Measurements from ENCODE around the gene SYTL4.

GRCh38 chrX:100645106-100645505 lies 86.8 kb downstream of the SYTL4 start:
- TF ChIP-seq, protein P1, sequence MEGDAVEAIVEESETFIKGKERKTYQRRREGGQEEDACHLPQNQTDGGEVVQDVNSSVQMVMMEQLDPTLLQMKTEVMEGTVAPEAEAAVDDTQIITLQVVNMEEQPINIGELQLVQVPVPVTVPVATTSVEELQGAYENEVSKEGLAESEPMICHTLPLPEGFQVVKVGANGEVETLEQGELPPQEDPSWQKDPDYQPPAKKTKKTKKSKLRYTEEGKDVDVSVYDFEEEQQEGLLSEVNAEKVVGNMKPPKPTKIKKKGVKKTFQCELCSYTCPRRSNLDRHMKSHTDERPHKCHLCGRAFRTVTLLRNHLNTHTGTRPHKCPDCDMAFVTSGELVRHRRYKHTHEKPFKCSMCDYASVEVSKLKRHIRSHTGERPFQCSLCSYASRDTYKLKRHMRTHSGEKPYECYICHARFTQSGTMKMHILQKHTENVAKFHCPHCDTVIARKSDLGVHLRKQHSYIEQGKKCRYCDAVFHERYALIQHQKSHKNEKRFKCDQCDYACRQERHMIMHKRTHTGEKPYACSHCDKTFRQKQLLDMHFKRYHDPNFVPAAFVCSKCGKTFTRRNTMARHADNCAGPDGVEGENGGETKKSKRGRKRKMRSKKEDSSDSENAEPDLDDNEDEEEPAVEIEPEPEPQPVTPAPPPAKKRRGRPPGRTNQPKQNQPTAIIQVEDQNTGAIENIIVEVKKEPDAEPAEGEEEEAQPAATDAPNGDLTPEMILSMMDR (IDR thresholded peaks at IDR 0.05): no peak
- TF ChIP-seq POLR2A (IDR thresholded peaks at IDR 0.05): no peak

Data from adrenal gland (tissue), 5 donors.